ENCODE data around the gene MTHFS. TPM values are rescaled to one million over a fixed set of nuclear protein-coding genes. Genes with fewer than 3 reads are reported as not detected.
"Not testable (repeated sequence)": the region's sequence is repeated elsewhere in the genome, so short reads cannot be mapped to it uniquely, and the experiment has no call there.

MTHFS gene
- total and polyA plus RNA-seq, 7 experiments from 2014 or later = 15.8 to 93.3 (median 22.0) TPM

DNA sequence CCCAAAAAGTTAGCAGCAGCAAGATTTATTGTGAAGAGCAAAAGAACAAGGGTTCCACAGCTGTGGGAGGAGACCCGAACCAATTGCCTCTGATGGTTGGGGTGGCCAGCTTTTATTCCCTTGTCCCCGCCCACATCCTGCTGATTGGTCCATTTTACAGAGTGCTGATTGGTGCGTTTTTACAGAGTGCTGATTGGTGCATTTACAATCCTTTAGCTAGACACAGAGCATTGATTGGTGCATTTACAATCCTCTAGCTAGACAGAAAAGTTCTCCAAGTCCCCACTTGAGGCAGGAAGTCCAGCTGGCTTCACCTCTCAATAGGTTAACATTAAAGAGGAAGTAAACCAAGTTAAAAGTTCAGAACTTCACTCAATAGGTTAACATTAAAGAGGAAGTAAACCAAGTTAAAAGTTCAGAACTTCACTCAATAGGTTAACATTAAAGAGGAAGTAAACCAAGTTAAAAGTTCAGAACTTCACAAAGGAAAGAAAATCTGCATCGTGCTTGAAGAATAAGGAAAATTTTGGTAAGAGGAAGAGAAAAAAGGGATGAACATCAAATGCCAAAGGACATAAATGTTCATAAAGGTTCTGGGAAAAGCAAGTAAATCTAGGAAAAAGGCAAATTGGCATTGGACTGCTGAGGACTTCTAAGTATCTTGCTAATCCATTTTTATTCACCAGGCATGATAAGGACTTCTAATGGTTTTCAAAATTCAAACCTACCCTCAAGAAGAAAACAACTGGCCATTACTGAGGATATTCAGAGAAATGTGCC lies 12.9 kb upstream of the MTHFS start:
- not testable (repeated sequence) for H3K27me3 ChIP-seq (ENCODE audit: control insufficient read depth in 2 of 2, insufficient read depth in 2 of 2, low read length in 2 of 2); H3K4me1 ChIP-seq (ENCODE audit: control insufficient read depth in 2 of 2, insufficient read depth in 2 of 2, low read length in 2 of 2); H3K27ac ChIP-seq (ENCODE audit: low read depth, low read length); H3K4me3 ChIP-seq (ENCODE audit: low read length); H3K4me3 Mint-ChIP-seq; DNase-seq; H3K36me3 ChIP-seq (ENCODE audit: control insufficient read depth in 2 of 3, insufficient read depth in 3 of 3, low read length in 3 of 3); H3K27me3 Mint-ChIP-seq
- ATAC-seq = peak; percentile 55
- peaks cover 0 to 11% (median 9%) of the 10 kb centered on the region in 7 donors for H3K4me1 Mint-ChIP-seq
- peak overlapping the region in 1 of 9 donors; percentile 45 for H3K27ac Mint-ChIP-seq
- peaks cover 0 to 70% (median 38%) of the 10 kb centered on the region in 5 donors for H3K36me3 Mint-ChIP-seq
- peaks cover 0 to 10% (median 0%) of the 10 kb centered on the region in 3 experiments for H3K9me3 ChIP-seq (ENCODE audit: control insufficient read depth in 2 of 3, low read length in 3 of 3)
- peaks cover 0 to 33% (median 23%) of the 10 kb centered on the region in 11 donors for H3K9me3 Mint-ChIP-seq
- ChIA-PET POLR2A (interaction anchor here (1.1 to 2.0 kb wide), 4 partner anchors 12 to 15 kb away, joined by 3 to 12 read pairs (median 6); no protein-coding TSS in a partner anchor), CTCF (interaction anchor here (0.6 to 0.7 kb wide), 2 partner anchors 53 to 79 kb away, joined by 3 read pairs; no protein-coding TSS in a partner anchor)
- intact Hi-C loops (cut with micrococcal nuclease) = loop anchor here in 1 of 2 donors (2.0 kb wide), 1 partner anchor 13 kb away; no protein-coding TSS in a partner anchor

DNA sequence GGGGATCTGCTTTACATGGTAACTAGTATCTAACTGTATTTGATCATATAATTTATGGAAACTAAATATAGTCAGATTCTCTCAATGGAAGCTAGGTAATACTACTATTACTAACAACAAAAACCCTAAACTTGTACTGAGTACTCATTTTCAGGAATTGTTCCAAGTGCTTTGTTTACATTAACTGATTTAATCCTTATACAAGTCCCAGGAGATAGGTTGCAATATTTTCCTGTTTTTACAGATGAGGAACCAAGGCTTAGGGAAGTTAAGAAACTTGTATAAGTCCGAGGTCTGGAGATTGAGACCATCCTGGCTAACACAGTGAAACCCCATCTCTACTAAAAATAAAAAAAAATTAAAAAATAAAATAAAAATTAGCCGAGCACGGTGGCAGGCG lies 7.5 kb upstream of the MTHFS start:
- Histone ChIP-seq H3K4me1 (ENCODE audit: control insufficient read depth in 2 of 2, insufficient read depth in 2 of 2, low read length in 2 of 2) (no peaks in the 10 kb centered on the region), H3K36me3 (ENCODE audit: control insufficient read depth in 2 of 3, insufficient read depth in 3 of 3, low read length in 3 of 3) (no peaks in the 10 kb centered on the region), H3K27ac (ENCODE audit: low read depth, low read length) (no peak overlapping the region), H3K9me3 (ENCODE audit: control insufficient read depth in 2 of 3, low read length in 3 of 3) (no peaks in the 10 kb centered on the region), H3K27me3 (ENCODE audit: control insufficient read depth in 2 of 2, insufficient read depth in 2 of 2, low read length in 2 of 2) (no peaks in the 10 kb centered on the region), H3K4me3 (ENCODE audit: low read length) (no peak overlapping the region)
- H3K27me3 Mint-ChIP-seq = no peaks in the 10 kb centered on the region
- DNase-seq = no peak
- no peak for ATAC-seq
- ChIA-PET CTCF (no interaction called here), POLR2A (no interaction called here)
- peaks cover 0 to 7% (median 0%) of the 10 kb centered on the region in 11 donors for H3K9me3 Mint-ChIP-seq
- peaks cover 0 to 43% (median 16%) of the 10 kb centered on the region in 5 donors for H3K36me3 Mint-ChIP-seq
- peaks cover 0 to 29% (median 2%) of the 10 kb centered on the region in 7 donors for H3K4me1 Mint-ChIP-seq
- intact Hi-C loops (cut with micrococcal nuclease) = no loop called here
- H3K4me3 Mint-ChIP-seq = no peak overlapping the region
- H3K27ac Mint-ChIP-seq = no peak overlapping the region

DNA sequence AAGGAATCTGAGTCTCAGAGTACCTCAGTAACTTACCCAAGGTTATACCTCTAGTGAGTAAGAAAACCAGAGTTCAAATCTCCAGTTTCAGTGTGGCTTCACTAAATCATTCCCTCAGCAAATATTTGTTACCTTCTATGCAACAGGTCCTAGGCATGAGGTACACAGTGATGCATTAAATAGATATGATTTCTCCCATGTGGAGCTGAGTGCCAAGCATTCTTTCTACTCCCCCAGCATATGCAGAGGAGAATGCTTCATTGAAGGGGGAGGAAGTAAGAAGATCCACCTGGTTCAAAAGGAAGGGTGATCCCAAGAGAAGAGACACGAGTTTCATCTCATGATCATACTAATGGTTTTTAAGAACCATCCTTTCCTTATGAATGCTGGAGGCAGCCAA lies 6.8 kb upstream of the MTHFS start:
- ChIA-PET POLR2A (no interaction called here), CTCF (no interaction called here)
- Mint-ChIP-seq H3K27ac (peak overlapping the region in 1 of 9 donors; percentile 71), H3K4me1 (peaks cover 0 to 29% (median 0%) of the 10 kb centered on the region in 7 donors), H3K36me3 (peaks cover 0 to 38% (median 16%) of the 10 kb centered on the region in 5 donors), H3K4me3 (no peak overlapping the region), H3K9me3 (peaks cover 0 to 5% (median 0%) of the 10 kb centered on the region in 11 donors), H3K27me3 (no peaks in the 10 kb centered on the region)
- Histone ChIP-seq H3K4me3 (ENCODE audit: low read length) (no peak overlapping the region), H3K9me3 (ENCODE audit: control insufficient read depth in 2 of 3, low read length in 3 of 3) (no peaks in the 10 kb centered on the region), H3K36me3 (ENCODE audit: control insufficient read depth in 2 of 3, insufficient read depth in 3 of 3, low read length in 3 of 3) (no peaks in the 10 kb centered on the region), H3K27ac (ENCODE audit: low read depth, low read length) (no peak overlapping the region), H3K27me3 (ENCODE audit: control insufficient read depth in 2 of 2, insufficient read depth in 2 of 2, low read length in 2 of 2) (no peaks in the 10 kb centered on the region), H3K4me1 (ENCODE audit: control insufficient read depth in 2 of 2, insufficient read depth in 2 of 2, low read length in 2 of 2) (no peaks in the 10 kb centered on the region)
- intact Hi-C loops (cut with micrococcal nuclease) = no loop called here
- ATAC-seq = no peak
- no peak for DNase-seq

DNA sequence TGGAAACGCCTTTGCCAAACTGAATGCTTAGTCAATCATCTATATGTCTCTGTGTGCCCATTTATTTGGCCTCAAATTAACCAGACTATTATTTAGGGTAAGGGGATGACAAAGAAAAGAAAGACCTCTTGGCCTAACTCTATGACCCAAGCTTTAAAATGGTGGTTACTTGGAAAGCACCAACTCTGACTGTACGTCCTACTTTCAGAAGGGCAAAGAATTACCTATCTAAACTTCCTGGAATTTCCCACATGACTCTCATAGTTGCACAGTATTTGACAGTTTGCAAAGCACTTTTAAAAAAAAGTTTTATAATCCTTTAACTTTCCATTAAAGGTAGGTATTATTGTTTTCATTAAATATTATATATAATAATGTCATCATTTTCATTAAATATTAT lies 6.3 kb upstream of the MTHFS start:
- peaks cover 0 to under 1% of the 10 kb centered on the region in 2 donors for H3K4me1 ChIP-seq (ENCODE audit: control insufficient read depth in 2 of 2, insufficient read depth in 2 of 2, low read length in 2 of 2)
- H3K27me3 ChIP-seq (ENCODE audit: control insufficient read depth in 2 of 2, insufficient read depth in 2 of 2, low read length in 2 of 2) = no peaks in the 10 kb centered on the region
- H3K9me3 Mint-ChIP-seq = peaks cover 0 to 5% (median 0%) of the 10 kb centered on the region in 11 donors
- no peak overlapping the region for H3K27ac ChIP-seq (ENCODE audit: low read depth, low read length)
- no peaks in the 10 kb centered on the region for H3K27me3 Mint-ChIP-seq
- CTCF ChIA-PET = no interaction called here
- POLR2A ChIA-PET = interaction anchor here (1.0 to 1.1 kb wide), 2 partner anchors 19 to 61 kb away, joined by 3 to 6 read pairs; no protein-coding TSS in a partner anchor
- no peak overlapping the region for H3K4me3 ChIP-seq (ENCODE audit: low read length)
- DNase-seq (no peak), ATAC-seq (no peak)
- no peaks in the 10 kb centered on the region for H3K9me3 ChIP-seq (ENCODE audit: control insufficient read depth in 2 of 3, low read length in 3 of 3)
- intact Hi-C loops (cut with micrococcal nuclease) = no loop called here
- H3K36me3 Mint-ChIP-seq = peaks cover 0 to 37% (median 16%) of the 10 kb centered on the region in 5 donors
- H3K4me1 Mint-ChIP-seq = peaks cover 0 to 31% (median 2%) of the 10 kb centered on the region in 7 donors
- no peaks in the 10 kb centered on the region for H3K36me3 ChIP-seq (ENCODE audit: control insufficient read depth in 2 of 3, insufficient read depth in 3 of 3, low read length in 3 of 3)
- H3K4me3 Mint-ChIP-seq = no peak overlapping the region
- no peak overlapping the region for H3K27ac Mint-ChIP-seq

DNA sequence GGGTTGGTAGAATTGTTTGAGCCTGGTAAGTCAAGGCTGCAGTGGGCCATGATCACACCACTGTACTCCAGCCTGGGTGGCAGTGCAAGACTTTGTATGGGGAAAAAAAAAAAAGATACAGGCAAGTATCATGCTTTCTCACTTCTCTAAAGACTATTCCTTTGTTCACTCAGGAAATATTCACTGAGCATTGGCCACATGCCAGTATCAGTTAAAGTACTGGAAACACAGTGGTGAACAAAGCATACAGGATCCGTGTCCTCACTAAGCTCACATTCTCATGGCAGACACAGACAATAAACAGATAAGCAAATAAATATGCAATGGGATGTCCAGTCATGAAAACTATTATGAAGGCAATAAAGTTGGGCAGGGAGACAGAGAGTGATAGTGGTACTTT lies 5.1 kb upstream of the MTHFS start:
- no peak overlapping the region for H3K4me3 Mint-ChIP-seq
- no peaks in the 10 kb centered on the region for H3K27me3 ChIP-seq (ENCODE audit: control insufficient read depth in 2 of 2, insufficient read depth in 2 of 2, low read length in 2 of 2)
- peaks cover 0 to 42% (median 13%) of the 10 kb centered on the region in 7 donors for H3K4me1 Mint-ChIP-seq
- no peak for DNase-seq
- H3K9me3 ChIP-seq (ENCODE audit: control insufficient read depth in 2 of 3, low read length in 3 of 3) = no peaks in the 10 kb centered on the region
- CTCF ChIA-PET = interaction anchor here (1.1 kb wide), 1 partner anchor 9 kb away, joined by 5 read pairs; no protein-coding TSS in a partner anchor
- POLR2A ChIA-PET = interaction anchor here (0.6 to 1.2 kb wide), 3 partner anchors 14 to 25 kb away, joined by 3 to 6 read pairs (median 6); no protein-coding TSS in a partner anchor
- ATAC-seq = no peak
- no peak overlapping the region for H3K27ac ChIP-seq (ENCODE audit: low read depth, low read length)
- no peaks in the 10 kb centered on the region for H3K36me3 ChIP-seq (ENCODE audit: control insufficient read depth in 2 of 3, insufficient read depth in 3 of 3, low read length in 3 of 3)
- H3K27ac Mint-ChIP-seq = peak overlapping the region in 1 of 9 donors; percentile 25
- H3K4me3 ChIP-seq (ENCODE audit: low read length) = no peak overlapping the region
- no peaks in the 10 kb centered on the region for H3K27me3 Mint-ChIP-seq
- H3K4me1 ChIP-seq (ENCODE audit: control insufficient read depth in 2 of 2, insufficient read depth in 2 of 2, low read length in 2 of 2) = peaks cover 6 to 8% of the 10 kb centered on the region in 2 donors
- peaks cover 0 to 31% (median 15%) of the 10 kb centered on the region in 5 donors for H3K36me3 Mint-ChIP-seq
- peaks cover 0 to 4% (median 0%) of the 10 kb centered on the region in 11 donors for H3K9me3 Mint-ChIP-seq
- intact Hi-C loops (cut with micrococcal nuclease) = loop anchor here in 1 of 2 donors (1.0 kb wide), 1 partner anchor 91 kb away; no protein-coding TSS in a partner anchor

DNA sequence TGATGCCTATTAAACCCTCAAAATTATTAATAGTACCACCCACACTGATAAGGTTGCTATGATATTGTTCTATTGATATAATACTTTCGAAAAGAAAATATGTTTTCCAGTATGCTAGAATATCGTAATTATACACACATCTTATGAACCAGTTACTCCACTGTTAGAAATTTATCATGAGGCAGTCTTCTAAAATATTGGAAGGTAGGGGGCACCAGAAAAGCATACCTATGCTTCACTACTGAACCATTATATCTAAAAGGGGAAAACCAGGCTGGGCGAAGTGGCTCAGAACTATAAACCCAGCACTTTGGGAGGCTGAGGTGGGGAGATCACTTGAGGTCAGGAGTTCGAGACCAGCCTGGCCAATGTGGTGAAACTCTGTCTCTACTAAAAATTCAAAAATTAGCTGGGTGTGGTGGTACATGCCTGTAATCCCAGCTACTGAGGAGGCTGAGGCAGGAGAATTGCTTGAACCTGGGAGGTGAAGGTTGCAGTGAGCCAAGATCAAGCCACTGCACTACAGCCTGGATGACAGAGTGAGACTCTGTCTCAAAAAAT lies 4.1 kb upstream of the MTHFS start:
- H3K27ac ChIP-seq (ENCODE audit: low read depth, low read length); H3K9me3 ChIP-seq (ENCODE audit: control insufficient read depth in 2 of 3, low read length in 3 of 3); ATAC-seq; H3K4me3 ChIP-seq (ENCODE audit: low read length); H3K4me3 Mint-ChIP-seq; H3K27me3 ChIP-seq (ENCODE audit: control insufficient read depth in 2 of 2, insufficient read depth in 2 of 2, low read length in 2 of 2); H3K9me3 Mint-ChIP-seq; H3K27ac Mint-ChIP-seq; CTCF ChIA-PET; H3K27me3 Mint-ChIP-seq; DNase-seq; H3K36me3 ChIP-seq (ENCODE audit: control insufficient read depth in 2 of 3, insufficient read depth in 3 of 3, low read length in 3 of 3): not testable (repeated sequence)
- Mint-ChIP-seq H3K4me1 (peaks cover 6 to 47% (median 20%) of the 10 kb centered on the region in 7 donors), H3K36me3 (peaks cover 0 to 26% (median 10%) of the 10 kb centered on the region in 5 donors)
- peaks cover 10 to 12% of the 10 kb centered on the region in 2 donors for H3K4me1 ChIP-seq (ENCODE audit: control insufficient read depth in 2 of 2, insufficient read depth in 2 of 2, low read length in 2 of 2)
- intact Hi-C loops (cut with micrococcal nuclease) = loop anchor here in 1 of 2 donors (1.0 kb wide), 1 partner anchor 92 kb away; no protein-coding TSS in a partner anchor
- POLR2A ChIA-PET = interaction anchor here (0.6 kb wide), 1 partner anchor 244 kb away, joined by 3 read pairs; no protein-coding TSS in a partner anchor

All from naive thymus-derived CD4-positive, alpha-beta T cell (primary cell).